GM18526 (cell line): Measurements from ENCODE around the gene CBFA2T2.

Source experiments
- POLR2A ChIP-seq: IDR thresholded peaks from 3 replicates; pipeline ENCODE4 v1.6.1; 2011; ENCODE audit not compliant: insufficient read length; ENCODE audit errors: extremely low read depth

Gene CBFA2T2

DNA sequence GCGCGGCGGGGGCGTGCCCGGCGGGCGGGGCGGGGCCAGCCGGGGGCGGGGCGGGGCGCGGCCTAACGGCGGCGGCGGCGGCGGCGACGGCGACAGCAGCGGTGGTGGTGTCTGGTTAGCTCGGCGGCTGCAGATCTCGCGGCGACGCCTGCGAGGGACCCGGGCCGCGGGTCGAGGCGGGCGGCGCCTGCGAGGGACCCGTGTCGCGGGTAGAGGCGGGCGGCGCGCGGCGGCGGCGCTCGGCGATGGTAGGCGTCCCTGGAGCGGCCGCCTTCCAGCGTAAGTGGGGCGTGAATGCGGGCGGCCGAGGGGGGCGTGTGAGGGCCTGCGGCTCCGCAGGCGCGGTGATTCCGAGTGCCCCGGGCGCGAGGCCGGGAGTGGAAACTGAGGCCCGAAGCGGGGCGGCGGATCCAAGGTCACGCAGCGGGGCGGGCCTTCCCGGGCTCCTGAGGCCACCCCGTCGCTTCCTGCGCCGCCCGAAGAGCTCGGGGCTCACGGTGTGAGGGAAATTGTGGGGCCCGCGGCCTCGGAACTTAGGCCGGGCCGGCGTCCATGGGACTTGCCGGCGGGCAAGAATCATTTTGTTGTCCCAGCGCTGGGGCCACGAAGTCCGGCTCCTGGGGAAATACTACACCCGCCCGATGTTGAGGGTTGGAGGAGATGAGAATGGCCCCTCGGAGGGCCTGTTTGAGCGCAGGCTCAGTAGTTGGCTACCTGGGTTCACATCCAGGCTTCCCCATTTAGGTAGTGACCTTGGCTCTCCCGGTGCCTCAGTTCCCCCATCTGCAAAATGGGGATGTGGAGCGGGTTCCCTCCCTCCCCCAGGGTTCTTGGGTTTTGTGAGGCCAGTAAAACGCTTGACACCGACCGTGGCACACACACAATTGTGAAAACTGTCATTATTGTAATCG, at the start of gene CBFA2T2:
Gene CBFA2T2 (plus strand): TSS at position 74 of the 911 bp plus-strand sequence. CDS start 172 bp downstream, at position 246.
- TF ChIP-seq POLR2A = no peak

- no peak for TF ChIP-seq POLR2A
Observed at GRCh38 chr20:33441142-33441955, 48.5 kb upstream of the CBFA2T2 start.

- no peak for TF ChIP-seq POLR2A
Observed at GRCh38 chr20:33442136-33443005, 47.5 kb upstream of the CBFA2T2 start.

GRCh38 chr20:33443006-33443511, 46.8 kb upstream of the CBFA2T2 start:
- no peak for TF ChIP-seq POLR2A

- TF ChIP-seq POLR2A = no peak
Observed at GRCh38 chr20:33443512-33444239, 46.2 kb upstream of the CBFA2T2 start, which contains the start of gene SNTA1. TSS of gene SNTA1 (minus strand) at chr20:33443763. CDS start at chr20:33443620, 143 bp downstream.

DNA sequence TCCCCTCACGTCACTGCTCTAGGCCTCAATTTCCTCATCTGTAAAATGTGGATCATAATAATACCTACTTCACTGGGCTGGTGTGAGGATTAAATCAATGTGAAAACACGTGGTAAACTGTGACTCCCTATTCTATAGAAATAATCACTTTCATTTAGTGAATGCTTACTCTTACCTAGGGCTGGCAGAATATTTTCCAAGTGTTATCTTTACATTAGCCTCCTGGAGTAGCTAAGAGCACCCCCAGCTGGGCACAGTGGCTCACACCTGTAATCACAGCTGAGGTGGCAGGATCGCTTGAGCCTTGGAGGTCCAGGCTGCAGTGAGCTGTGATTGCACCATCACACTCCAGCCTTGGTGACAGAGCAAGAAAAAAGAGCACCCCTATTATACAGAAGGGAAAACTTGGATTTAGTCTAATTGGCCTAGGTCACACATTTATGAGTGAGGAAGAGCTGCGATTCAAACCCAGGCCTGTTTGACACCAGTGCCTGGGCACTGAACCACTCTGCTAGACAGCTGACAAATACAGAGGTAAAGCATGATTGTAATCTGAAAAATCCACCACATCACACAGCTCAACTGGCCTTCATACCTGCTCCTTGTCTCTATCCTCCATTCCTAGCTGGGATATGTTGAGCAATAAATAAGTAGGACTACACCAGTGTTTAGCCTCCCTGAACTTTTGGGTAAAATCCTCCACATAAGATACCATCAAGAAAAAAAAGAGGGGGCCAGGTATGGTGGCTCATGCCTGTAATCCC, 44.9 kb upstream of the CBFA2T2 start:
- TF ChIP-seq POLR2A = no peak

GRCh38 chr20:33445881-33446625, 43.8 kb upstream of the CBFA2T2 start:
- no peak for TF ChIP-seq POLR2A

DNA sequence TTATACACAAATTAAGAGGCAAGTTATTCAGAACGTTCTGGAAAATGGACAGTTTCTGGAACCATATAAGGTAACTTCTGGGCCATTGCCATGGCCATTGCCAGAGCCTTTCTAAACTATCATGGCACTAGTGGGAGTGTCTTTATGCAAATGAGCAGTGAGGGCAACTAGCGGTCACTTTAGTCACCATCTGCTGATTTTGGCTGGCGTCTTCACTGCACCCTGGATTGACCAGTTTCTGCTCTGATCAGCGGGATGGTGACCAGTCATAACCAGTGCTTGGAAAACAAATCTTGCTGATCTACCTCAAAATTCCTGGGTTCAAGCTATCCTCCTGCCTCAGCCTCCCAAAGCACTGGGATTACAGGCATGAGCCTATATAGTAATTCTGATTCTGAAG, 39.0 kb upstream of the CBFA2T2 start:
- TF ChIP-seq POLR2A = no peak

GRCh38 chr20:33459599-33459998, 30.3 kb upstream of the CBFA2T2 start:
- TF ChIP-seq POLR2A = no peak

GRCh38 chr20:33460711-33461110, 29.2 kb upstream of the CBFA2T2 start:
- TF ChIP-seq POLR2A = no peak

GRCh38 chr20:33463332-33464101, 26.4 kb upstream of the CBFA2T2 start:
- no peak for TF ChIP-seq POLR2A
